K562 treated with DMSO at 1 percent for 24 hours (cell line): ENCODE data around the gene NPC1. TPM values are rescaled to one million over a fixed set of nuclear protein-coding genes. Genes with fewer than 3 reads are reported as not detected.

Experiments used
- total RNA-seq: library from RNA; unstranded; fragments of 300-600 nt; gene quantifications from 2 replicates; pipeline ENCODE4 v1.2.3, GENCODE V29; 2022; ENCODE audit warnings: low read depth; ENCODE audit not compliant: insufficient read depth

Gene NPC1
- total RNA-seq, result 50.4 and 53.5 TPM in 2 replicates

DNA sequence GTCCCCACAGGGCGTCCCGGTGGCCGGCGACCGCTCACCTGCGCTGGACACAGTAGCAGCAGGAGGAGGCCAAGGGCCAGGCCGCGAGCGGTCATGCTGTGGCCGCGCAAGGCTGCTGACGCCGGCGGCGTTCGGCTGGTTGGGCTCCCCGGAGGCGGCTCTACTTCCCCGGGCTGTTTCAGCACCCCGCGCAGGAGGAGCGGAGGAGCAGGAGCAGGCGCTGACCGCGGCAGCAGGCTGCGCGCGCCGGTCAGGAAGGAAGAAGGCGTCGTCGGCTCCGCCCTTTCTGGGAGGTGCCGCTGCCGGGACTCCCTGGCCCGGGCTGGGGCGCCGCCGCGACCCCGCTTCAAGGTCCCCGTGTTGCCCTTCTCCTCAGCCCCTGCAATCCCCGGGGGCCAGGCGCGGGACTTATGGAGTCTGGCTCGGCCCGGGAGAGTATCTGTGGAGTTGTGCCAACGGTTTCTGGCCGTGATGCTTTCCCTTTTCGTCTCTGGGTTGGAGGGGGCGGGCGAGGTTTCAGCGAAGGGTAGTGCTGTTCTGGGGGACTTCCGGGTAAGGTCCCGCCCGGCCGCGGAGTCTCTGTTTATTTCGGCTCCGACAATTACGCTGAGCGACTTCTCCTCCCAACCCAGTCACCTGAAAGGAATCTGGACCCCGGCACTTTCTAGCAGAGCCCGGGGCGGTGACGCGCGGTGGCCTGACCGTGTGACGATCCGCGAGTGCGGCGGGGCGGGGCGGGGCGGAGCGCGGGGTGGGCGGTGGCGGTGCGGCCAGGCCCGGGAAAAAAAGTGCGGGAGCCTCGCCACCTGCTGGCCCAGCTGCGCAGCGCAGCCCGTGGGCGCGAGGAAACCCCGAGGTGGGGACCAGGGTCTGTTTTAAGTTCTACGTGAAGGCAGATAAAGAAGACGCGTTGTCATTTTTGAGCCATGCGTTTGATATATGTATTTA lies at the start of gene NPC1:
Gene NPC1, minus strand, starts transcription at position 258 of the 948 bp plus-strand sequence. Its CDS starts 163 bp downstream, at position 95.

GRCh38 chr18:23503038-23503962 lies 83.0 kb downstream of the NPC1 start, which contains the start of gene RMC1:
Gene RMC1, plus strand, starts transcription at chr18:23503511. Its CDS starts 108 bp downstream, at chr18:23503619.

Other genes starting within 250 kb of the NPC1 start
- 35.9 and 49.9 TPM in 2 replicates for gene RIOK3, start 133.2 kb downstream of the NPC1 start, total RNA-seq
- gene RMC1, start 83.0 kb downstream of the NPC1 start, total RNA-seq, result 53.6 and 61.1 TPM in 2 replicates
- gene ANKRD29, start 76.4 kb upstream of the NPC1 start, total RNA-seq, result not detected in 2 replicates
- 0.10 TPM in 1 of 2 replicates, not detected in the other for gene LAMA3, start 102.9 kb upstream of the NPC1 start, total RNA-seq